ENCODE data around the gene SPATA24. TPM values are rescaled to one million over a fixed set of nuclear protein-coding genes. Genes with fewer than 3 reads are reported as not detected.

SPATA24 gene
- total and polyA plus RNA-seq, 4 donors, result 1.8 to 2.7 (median 2.5) TPM

DNA sequence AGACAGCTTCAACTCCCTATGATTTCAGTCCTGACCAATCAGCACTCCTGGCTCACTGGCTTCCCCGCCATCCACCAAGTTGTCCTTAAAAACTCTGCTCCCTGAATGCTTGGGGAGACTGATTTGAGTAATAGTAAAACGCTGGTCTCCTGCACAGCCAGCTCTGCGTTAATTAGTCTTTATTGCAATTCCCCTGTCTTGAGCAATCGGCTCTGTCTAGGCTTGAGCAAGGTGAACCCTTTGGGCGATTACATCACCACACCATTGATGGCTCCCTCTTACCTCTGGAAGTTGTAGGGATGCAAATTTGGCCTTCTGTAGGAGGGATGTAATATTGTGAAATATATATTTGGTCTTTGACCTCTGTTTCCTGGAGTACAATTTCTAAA, 17.8 kb downstream of the SPATA24 start:
- TF ChIP-seq, protein P1, sequence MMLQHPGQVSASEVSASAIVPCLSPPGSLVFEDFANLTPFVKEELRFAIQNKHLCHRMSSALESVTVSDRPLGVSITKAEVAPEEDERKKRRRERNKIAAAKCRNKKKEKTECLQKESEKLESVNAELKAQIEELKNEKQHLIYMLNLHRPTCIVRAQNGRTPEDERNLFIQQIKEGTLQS (IDR thresholded peaks at IDR 0.05), result peak; percentile 54
- TF ChIP-seq HNF4A (conservative IDR thresholded peaks at IDR 0.05) (peak; percentile 50 to 63), JUND (IDR thresholded peaks at IDR 0.05) (peak; percentile 39 to 47), RXRA (IDR thresholded peaks at IDR 0.05) (peak; percentile 25 to 47), FOXA1 (IDR thresholded peaks at IDR 0.05) (no peak)
- TF ChIP-seq, protein P2, sequence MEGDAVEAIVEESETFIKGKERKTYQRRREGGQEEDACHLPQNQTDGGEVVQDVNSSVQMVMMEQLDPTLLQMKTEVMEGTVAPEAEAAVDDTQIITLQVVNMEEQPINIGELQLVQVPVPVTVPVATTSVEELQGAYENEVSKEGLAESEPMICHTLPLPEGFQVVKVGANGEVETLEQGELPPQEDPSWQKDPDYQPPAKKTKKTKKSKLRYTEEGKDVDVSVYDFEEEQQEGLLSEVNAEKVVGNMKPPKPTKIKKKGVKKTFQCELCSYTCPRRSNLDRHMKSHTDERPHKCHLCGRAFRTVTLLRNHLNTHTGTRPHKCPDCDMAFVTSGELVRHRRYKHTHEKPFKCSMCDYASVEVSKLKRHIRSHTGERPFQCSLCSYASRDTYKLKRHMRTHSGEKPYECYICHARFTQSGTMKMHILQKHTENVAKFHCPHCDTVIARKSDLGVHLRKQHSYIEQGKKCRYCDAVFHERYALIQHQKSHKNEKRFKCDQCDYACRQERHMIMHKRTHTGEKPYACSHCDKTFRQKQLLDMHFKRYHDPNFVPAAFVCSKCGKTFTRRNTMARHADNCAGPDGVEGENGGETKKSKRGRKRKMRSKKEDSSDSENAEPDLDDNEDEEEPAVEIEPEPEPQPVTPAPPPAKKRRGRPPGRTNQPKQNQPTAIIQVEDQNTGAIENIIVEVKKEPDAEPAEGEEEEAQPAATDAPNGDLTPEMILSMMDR (IDR thresholded peaks at IDR 0.05; ENCODE audit: low read depth, low read length, missing input control), result no peak
- WGBS, result 47% methylated on average over 5 of the region's 5 CpGs
- Histone ChIP-seq H3K27ac (ENCODE audit: low read depth in 1 of 2, low read length in 2 of 2) (no peak overlapping the region), H3K36me3 (ENCODE audit: control insufficient read depth in 4 of 4, insufficient read depth in 3 of 4, low read depth in 1 of 4, low read length in 3 of 4) (no peaks in the 10 kb centered on the region), H3K9me3 (ENCODE audit: control insufficient read depth in 4 of 4, low read length in 3 of 4) (no peaks in the 10 kb centered on the region), H3K9ac (ENCODE audit: low read depth in 1 of 2, low read length in 2 of 2) (no peak overlapping the region), H3K4me3 (ENCODE audit: low read depth in 1 of 3, low read length in 3 of 3) (no peak overlapping the region), H3K27me3 (ENCODE audit: control insufficient read depth in 4 of 4, insufficient read depth in 4 of 4, low read length in 3 of 4) (no peaks in the 10 kb centered on the region), H3K4me1 (ENCODE audit: control insufficient read depth in 4 of 4, insufficient read depth in 4 of 4, low read length in 3 of 4) (peaks cover 16 to 41% (median 35%) of the 10 kb centered on the region in 4 donors)
- DNase-seq (ENCODE audit: low spot score), result no peak

DNA sequence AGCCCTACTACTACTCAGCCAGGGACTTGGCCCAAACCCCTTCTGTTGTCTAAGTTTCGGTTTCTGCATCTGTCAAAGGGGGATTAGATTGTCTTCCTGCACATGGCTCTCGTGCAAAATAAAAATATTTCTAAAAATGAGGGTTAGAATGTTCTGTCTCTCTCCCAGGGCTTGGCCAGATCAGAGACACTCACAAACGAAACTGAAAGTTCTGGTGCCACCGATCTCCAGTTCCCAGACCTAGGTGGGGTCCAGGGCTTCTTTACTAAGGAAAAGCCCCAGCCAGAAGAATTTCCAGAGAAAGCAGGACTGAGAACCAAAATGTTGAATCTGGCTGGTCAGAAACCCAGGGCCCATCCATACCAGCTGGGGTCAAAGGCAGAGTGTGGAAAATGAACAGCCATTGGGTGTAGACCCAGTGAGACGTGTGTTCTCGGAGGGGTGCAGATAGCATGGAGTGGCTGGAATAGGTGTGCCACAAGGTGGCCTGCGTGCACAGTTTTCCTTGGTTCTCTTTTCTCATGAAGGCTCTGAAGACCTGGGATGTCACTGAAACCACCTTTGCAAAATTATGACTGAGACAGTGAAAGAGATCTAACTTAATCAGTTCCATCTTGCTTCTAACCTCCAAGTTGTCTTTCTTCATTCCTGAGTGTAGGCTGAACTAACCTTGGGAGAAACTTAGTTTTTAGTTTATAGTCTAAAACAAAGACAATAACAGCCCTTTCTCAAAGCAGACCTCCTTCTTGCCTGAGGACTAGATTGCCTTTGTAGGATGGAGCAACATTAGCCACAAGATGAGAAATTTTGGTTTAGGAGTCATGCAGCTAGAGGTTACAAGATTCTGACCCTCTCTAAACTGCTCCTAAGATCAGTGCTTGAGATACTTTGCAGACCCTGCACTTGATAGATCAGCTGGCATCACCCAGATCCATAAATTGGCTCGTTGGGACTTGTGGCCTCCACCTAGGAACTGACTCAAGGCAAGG, 18.5 kb downstream of the SPATA24 start:
- Histone ChIP-seq H3K9ac (ENCODE audit: low read depth in 1 of 2, low read length in 2 of 2) (peak overlapping the region; percentile 52 to 91), H3K27me3 (ENCODE audit: control insufficient read depth in 4 of 4, insufficient read depth in 4 of 4, low read length in 3 of 4) (no peaks in the 10 kb centered on the region), H3K9me3 (ENCODE audit: control insufficient read depth in 4 of 4, low read length in 3 of 4) (no peaks in the 10 kb centered on the region), H3K36me3 (ENCODE audit: control insufficient read depth in 4 of 4, insufficient read depth in 3 of 4, low read depth in 1 of 4, low read length in 3 of 4) (no peaks in the 10 kb centered on the region), H3K27ac (ENCODE audit: low read depth in 1 of 2, low read length in 2 of 2) (peak overlapping the region; percentile 29 to 71), H3K4me3 (ENCODE audit: low read depth in 1 of 3, low read length in 3 of 3) (peak overlapping the region; percentile 38 to 76 (median 48)), H3K4me1 (ENCODE audit: control insufficient read depth in 4 of 4, insufficient read depth in 4 of 4, low read length in 3 of 4) (peaks cover 16 to 41% (median 35%) of the 10 kb centered on the region in 4 donors)
- peak; percentile 44 to 54 for TF ChIP-seq RAD21 (IDR thresholded peaks at IDR 0.05)
- no peak for TF ChIP-seq FOXA1 (IDR thresholded peaks at IDR 0.05)
- TF ChIP-seq, protein P2 (IDR thresholded peaks at IDR 0.05; ENCODE audit: low read depth, low read length, missing input control), result peak; percentile 23
- peak; percentile 15 for TF ChIP-seq YY1 (IDR thresholded peaks at IDR 0.05)
- DNase-seq (ENCODE audit: low spot score), result no peak
- WGBS, result 29% methylated on average over 8 of the region's 8 CpGs

DNA sequence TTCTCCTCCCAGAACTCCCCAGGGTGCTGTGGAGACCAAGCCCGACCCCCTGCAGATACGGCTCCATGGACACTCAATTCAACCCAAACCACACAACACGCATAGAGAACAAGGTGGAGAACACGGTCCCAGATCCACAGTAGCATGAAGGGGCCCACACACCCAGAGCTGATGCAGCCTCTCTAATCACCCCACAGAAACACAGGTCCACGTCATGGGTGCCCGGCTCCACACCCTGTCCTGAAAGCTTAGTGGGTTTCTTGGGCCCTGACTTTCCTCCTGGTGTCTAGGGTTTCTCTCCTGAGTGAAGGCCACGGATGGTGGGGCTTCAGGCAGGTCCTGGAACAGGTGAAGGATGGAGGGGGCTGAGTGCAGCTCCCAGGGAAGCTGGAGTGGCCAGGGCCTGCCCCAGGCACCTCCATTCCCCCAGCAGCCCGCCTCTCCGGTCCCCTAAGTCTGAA, 19.3 kb downstream of the SPATA24 start:
- H3K9ac ChIP-seq (ENCODE audit: low read depth in 1 of 2, low read length in 2 of 2), result peak overlapping the region; percentile 4 to 91
- DNase-seq (ENCODE audit: low spot score), result no peak
- H3K4me1 ChIP-seq (ENCODE audit: control insufficient read depth in 4 of 4, insufficient read depth in 4 of 4, low read length in 3 of 4), result peaks cover 16 to 41% (median 35%) of the 10 kb centered on the region in 4 donors
- no peak for TF ChIP-seq NR2F2 (IDR thresholded peaks at IDR 0.05)
- WGBS, result 84% methylated on average over 9 of the region's 9 CpGs
- peaks cover 0 to 1% (median 0%) of the 10 kb centered on the region in 4 donors for H3K36me3 ChIP-seq (ENCODE audit: control insufficient read depth in 4 of 4, insufficient read depth in 3 of 4, low read depth in 1 of 4, low read length in 3 of 4)
- H3K9me3 ChIP-seq (ENCODE audit: control insufficient read depth in 4 of 4, low read length in 3 of 4), result no peaks in the 10 kb centered on the region
- H3K4me3 ChIP-seq (ENCODE audit: low read depth in 1 of 3, low read length in 3 of 3), result peak overlapping the region in 1 of 3 donors; percentile 76
- no peaks in the 10 kb centered on the region for H3K27me3 ChIP-seq (ENCODE audit: control insufficient read depth in 4 of 4, insufficient read depth in 4 of 4, low read length in 3 of 4)
- H3K27ac ChIP-seq (ENCODE audit: low read depth in 1 of 2, low read length in 2 of 2), result peak overlapping the region; percentile 29 to 71
